IPS-18a (cell line): ENCODE data around the gene ZRANB3.
"Not testable (repeated sequence)": the region's sequence is repeated elsewhere in the genome, so short reads cannot be mapped to it uniquely, and the experiment has no call there.

Experiments
- H3K27ac ChIP-seq: one replicate; pipeline ENCODE4 v1.5.1; 2013; ENCODE audit warnings: low read length
- H3K27me3 ChIP-seq: one replicate; pipeline ENCODE4 v1.6.1; 2013; ENCODE audit warnings: mild to moderate bottlenecking, low read length; ENCODE audit not compliant: control insufficient read depth, insufficient read depth
- H3K36me3 ChIP-seq: one replicate; pipeline ENCODE4 v1.6.1; 2013; ENCODE audit warnings: low read depth, low read length; ENCODE audit not compliant: control insufficient read depth
- H3K4me1 ChIP-seq: one replicate; pipeline ENCODE4 v1.6.1; 2013; ENCODE audit warnings: low read depth, low read length; ENCODE audit not compliant: control insufficient read depth
- H3K4me3 ChIP-seq: one replicate; pipeline ENCODE4 v1.5.1; 2013; ENCODE audit warnings: low read length
- H3K9ac ChIP-seq: one replicate; pipeline ENCODE4 v1.6.1; 2013; ENCODE audit warnings: mild to moderate bottlenecking, low read length, moderate library complexity
- H3K9me3 ChIP-seq: one replicate; pipeline ENCODE4 v1.6.1; 2013; ENCODE audit warnings: low read depth, low read length; ENCODE audit not compliant: control insufficient read depth

The ZRANB3 gene

DNA sequence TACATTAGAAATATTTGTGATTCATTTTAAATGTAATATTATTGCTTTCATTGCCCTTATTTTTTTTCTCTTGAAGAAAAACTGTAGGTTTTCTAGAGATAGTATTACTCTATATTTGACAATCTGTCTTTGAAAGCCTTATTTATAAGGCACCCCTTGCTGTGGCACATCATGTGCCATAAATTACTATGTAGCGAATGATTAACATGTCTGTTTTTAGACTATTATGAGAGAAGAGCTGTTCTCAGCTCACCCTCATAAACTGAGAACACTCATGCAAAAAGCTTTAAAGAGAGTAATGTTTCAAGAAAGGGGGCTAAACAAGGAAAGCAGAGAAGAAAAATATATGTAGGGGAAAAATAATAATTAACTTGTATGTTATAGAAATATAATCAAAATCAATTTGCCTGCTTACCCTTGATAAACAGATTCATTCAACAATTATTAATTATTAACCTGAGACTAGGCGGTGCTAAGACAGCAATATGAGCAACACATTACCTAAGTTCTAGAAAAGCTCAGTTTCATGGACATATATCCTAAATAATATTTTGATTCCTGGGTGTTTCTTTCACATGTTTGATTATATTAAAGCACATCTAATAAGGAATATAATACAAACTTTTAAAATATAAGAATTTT is 409.9 kb downstream of the ZRANB3 start:
- Histone ChIP-seq H3K9me3 (no peaks in the 10 kb centered on the region), H3K36me3 (peaks cover 18% of the 10 kb centered on the region), H3K4me3 (no peak overlapping the region), H3K9ac (no peak overlapping the region), H3K27me3 (no peaks in the 10 kb centered on the region), H3K4me1 (no peaks in the 10 kb centered on the region), H3K27ac (no peak overlapping the region)

DNA sequence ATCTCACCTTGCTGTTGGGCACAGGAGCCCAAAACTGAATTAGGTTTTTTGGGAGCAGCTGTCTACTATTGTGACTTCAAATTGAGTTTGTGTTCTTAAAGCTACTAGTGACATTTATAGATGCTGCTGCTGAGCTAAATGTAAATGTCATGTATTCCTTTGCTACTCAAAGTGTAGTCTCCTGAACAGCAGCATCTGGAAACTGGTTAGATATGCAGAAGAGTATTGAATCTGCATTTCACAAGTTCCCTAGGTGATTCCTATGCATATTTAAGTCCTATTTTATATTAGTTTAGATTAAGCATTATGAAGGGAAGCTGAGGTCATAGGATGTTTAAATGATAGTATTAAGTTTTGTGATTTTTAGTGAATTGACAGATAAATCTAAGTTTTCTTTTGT is 411.4 kb downstream of the ZRANB3 start:
- Histone ChIP-seq H3K36me3 (peaks cover 4% of the 10 kb centered on the region), H3K9ac (no peak overlapping the region), H3K9me3 (no peaks in the 10 kb centered on the region), H3K4me3 (no peak overlapping the region), H3K27ac (no peak overlapping the region), H3K27me3 (no peaks in the 10 kb centered on the region), H3K4me1 (no peaks in the 10 kb centered on the region)

DNA sequence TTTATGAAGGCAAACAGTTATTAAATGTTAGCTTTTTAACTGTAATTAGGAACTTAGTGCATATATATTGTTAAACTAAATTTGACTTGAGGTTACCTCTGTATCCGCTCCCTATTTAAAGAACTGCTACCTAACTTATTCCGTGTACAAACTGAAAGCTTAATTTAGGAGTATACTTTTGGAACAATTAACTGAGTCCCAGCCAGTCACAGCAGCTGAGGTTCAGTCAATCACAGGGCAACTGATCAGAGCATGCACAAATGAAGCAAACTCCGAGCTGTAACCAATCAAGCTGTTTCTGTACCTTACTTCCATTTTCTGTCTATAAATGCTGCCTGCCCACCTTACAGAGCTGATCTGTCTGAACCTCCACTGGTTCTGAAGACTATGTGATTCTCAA is 417.7 kb downstream of the ZRANB3 start:
- Histone ChIP-seq H3K36me3 (peaks cover 8% of the 10 kb centered on the region), H3K9ac (no peak overlapping the region), H3K27me3 (no peaks in the 10 kb centered on the region), H3K27ac (no peak overlapping the region), H3K9me3 (no peaks in the 10 kb centered on the region), H3K4me3 (no peak overlapping the region), H3K4me1 (no peaks in the 10 kb centered on the region)

DNA sequence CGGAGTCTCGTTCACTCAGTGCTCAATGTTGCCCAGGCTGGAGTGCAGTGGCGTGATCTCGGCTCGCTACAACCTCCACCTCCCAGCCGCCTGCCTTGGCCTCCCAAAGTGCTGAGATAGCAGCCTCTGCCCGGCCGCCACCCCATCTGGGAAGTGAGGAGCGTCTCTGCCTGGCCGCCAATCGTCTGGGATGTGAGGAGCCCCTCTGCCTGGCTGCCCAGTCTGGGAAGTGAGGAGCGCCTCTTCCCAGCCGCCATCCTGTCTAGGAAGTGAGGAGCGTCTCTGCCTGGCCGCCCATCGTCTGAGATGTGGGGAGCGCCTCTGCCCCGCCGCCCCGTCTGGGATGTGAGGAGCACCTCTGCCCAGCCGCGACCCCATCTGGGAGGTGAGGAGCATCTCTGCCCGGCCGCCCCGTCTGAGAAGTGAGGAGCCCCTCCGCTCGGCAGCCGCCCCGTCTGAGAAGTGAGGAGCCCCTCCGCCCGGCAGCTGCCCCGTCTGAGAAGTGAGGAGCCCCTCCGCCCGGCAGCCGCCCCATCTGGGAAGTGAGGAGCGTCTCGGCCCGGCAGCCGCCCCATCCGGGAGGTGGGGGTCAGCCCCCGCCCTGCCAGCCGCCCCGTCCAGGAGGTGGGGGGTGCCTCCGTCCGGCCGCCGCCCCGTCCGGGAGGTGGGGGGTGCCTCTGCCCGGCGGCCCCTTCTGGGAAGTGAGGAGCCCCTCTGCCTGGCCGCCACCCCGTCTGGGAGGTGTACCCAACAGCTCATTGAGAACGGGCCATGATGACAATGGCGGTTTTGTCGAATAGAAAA is 425.3 kb downstream of the ZRANB3 start:
- H3K4me3 ChIP-seq, H3K27me3 ChIP-seq, H3K36me3 ChIP-seq, H3K4me1 ChIP-seq, H3K27ac ChIP-seq, H3K9ac ChIP-seq, H3K9me3 ChIP-seq: not testable (repeated sequence)

DNA sequence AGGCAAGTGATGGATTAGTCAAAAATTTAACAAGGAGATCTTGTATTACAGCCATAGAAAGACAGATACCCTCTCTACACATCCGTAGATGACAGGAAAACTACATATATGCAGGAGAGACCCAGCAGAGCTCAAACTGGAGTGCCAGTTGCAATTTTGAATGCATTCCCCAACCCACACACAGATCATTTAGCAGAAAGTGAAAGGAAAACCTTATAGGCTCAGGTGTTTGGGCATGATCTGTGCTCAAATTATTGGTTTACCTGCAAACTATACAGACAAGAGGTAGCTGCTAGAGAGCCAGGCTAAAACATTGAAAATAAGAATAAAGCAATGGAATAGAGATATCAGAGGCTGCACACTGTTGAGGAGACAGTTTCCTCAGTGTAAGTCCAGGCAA is 427.2 kb downstream of the ZRANB3 start:
- H3K4me3 ChIP-seq: no peak overlapping the region
- no peak overlapping the region for H3K27ac ChIP-seq
- H3K4me1 ChIP-seq: no peaks in the 10 kb centered on the region
- no peaks in the 10 kb centered on the region for H3K36me3 ChIP-seq
- no peak overlapping the region for H3K9ac ChIP-seq
- no peaks in the 10 kb centered on the region for H3K27me3 ChIP-seq
- no peaks in the 10 kb centered on the region for H3K9me3 ChIP-seq

DNA sequence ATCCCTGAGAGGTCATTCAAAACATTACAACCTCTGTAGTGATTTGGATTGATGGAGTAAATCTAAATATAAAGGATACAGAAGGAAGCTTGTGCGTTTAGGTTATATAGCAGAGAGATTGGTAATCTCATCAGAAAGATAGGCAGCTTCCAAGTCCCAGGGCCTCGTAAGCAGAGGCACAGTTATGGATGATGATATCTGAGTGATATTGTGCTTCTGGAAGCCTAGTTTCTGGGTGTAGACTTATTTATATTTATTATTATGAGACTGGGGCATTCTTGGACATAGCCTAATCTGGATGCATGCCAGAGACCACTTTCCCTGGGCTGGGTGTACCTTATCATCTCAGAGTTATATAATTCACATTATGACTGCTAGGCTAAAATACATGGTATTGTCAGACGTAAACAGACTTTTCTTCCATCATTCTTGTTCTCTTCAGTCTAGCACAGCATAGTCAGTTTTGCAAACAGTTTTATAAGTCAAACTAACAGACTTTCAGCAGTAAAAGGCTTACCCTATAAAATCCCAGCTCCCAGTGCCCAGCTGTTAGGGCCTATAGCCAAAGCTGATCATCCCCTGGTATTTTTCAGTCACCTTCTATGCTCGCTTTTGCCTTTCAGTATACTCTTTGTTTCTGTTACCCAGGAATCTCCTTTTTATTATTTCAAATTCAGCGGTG is 431.1 kb downstream of the ZRANB3 start:
- no peaks in the 10 kb centered on the region for H3K9me3 ChIP-seq
- H3K27me3 ChIP-seq: no peaks in the 10 kb centered on the region
- no peaks in the 10 kb centered on the region for H3K4me1 ChIP-seq
- no peak overlapping the region for H3K4me3 ChIP-seq
- H3K9ac ChIP-seq: no peak overlapping the region
- H3K36me3 ChIP-seq: no peaks in the 10 kb centered on the region
- no peak overlapping the region for H3K27ac ChIP-seq

DNA sequence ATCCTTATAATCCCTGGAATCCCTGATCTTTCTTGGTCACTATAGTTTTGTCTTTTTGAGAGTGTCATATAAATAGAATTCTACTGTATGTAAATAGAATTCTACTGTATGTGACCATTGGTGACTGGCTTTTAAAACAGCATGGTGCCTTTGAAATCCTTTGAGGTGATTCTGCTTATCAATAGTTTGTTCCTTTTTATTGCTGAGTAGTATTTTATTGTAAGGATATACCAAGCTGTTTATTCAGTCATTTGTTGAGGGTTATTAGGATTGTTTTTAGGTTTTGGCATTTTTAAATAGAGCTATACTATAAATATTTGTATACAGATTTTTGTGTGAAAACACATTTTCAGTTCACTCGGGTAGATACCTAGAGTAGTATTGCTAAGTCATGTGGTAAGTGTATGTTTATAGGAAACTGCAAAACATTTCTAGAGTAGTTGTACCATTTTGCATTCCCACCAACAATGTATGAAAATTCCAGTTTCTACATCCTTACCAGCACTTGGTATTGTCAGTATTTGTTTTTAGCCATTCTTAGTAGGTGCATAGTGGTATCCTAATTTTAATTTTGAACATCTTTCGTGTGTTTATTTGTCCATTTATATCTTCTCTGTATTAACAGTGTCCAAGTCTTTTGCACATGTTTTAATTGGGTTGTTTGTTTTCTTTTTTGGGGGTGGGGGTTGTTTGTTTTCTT is 433.3 kb downstream of the ZRANB3 start:
- peaks cover 4% of the 10 kb centered on the region for H3K36me3 ChIP-seq
- H3K9me3 ChIP-seq: no peaks in the 10 kb centered on the region
- H3K9ac ChIP-seq: no peak overlapping the region
- no peaks in the 10 kb centered on the region for H3K4me1 ChIP-seq
- H3K27ac ChIP-seq: no peak overlapping the region
- no peaks in the 10 kb centered on the region for H3K27me3 ChIP-seq
- no peak overlapping the region for H3K4me3 ChIP-seq

DNA sequence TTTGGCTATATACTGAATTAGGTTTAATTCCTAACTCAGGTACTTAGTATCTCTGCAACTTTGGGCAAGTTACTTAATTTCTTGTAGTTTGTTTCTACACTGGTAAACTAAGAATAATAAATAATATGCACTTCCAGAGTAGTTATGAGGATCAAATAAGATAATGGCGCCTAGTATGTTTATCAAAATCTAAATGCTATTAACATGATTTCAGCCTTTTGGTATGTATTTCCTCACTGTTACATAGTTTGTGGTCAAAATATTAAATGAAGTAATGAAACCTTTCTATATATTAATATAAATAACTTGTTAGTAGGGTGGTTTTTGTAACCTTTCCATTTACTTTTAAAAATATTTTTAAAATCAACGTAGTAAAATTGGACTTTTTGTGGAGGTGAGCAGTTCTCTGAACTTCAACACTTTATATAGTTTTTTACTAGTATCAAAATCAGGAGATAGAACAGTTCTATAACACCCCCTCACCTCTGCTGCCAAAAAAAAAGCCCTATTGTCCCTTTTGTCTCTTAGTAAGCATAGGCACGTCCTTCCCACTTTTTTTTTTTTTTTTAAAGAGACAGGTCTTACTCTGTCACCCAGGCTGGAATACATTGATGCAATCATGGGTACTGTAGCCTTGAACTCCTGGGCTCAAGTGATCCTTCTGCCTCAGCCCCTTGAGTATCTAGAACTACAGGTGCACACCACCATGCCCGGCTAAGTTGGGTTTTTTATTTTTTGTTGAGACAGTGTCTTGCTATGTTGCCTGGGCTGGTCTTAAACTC is 434.2 kb downstream of the ZRANB3 start:
- H3K27ac ChIP-seq: no peak overlapping the region
- peaks cover 4% of the 10 kb centered on the region for H3K36me3 ChIP-seq
- H3K4me1 ChIP-seq: no peaks in the 10 kb centered on the region
- H3K9ac ChIP-seq: no peak overlapping the region
- no peaks in the 10 kb centered on the region for H3K27me3 ChIP-seq
- no peak overlapping the region for H3K4me3 ChIP-seq
- H3K9me3 ChIP-seq: no peaks in the 10 kb centered on the region

DNA sequence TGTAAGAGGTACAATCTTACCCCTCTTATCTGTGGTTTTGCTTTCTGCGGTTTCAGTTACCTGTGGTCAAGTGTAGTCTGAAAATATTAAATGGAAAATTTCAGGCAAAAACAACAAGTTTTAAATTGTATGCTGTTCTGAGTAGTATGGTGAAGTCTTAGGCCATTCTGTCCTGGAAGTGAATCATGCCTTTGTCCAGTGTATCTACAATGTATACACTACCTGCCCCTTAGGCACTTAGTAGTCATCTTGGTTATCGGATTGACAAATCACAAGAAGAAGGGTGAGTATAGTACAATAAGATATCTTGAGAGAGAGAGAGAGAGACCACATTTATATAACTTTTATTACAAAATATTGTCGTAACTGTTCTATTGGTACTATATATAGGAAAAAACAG is 435.4 kb downstream of the ZRANB3 start:
- Histone ChIP-seq H3K9me3 (no peaks in the 10 kb centered on the region), H3K36me3 (peaks cover 4% of the 10 kb centered on the region), H3K27ac (no peak overlapping the region), H3K9ac (no peak overlapping the region), H3K27me3 (no peaks in the 10 kb centered on the region), H3K4me1 (no peaks in the 10 kb centered on the region), H3K4me3 (no peak overlapping the region)

DNA sequence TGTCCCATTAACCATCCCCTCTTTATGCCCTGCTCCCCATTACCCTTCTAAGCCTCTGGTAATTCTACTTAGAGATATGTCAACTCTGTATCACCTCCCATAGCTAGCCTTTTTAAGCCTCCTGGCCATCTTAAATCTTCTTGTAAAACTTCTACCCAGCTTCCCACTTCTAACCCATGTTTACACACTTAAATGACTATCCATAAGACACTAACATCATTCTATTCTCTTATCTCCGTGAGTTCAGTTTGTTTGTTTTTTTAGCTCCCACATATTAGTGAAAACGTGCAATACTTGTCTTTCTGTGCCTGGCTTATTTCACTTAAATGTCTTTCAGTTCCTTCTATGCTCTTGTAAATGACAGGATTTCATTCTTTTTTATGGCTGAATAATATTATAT is 436.5 kb downstream of the ZRANB3 start:
- no peak overlapping the region for H3K9ac ChIP-seq
- no peak overlapping the region for H3K4me3 ChIP-seq
- no peaks in the 10 kb centered on the region for H3K9me3 ChIP-seq
- H3K4me1 ChIP-seq: no peaks in the 10 kb centered on the region
- peaks cover 4% of the 10 kb centered on the region for H3K36me3 ChIP-seq
- H3K27me3 ChIP-seq: no peaks in the 10 kb centered on the region
- H3K27ac ChIP-seq: no peak overlapping the region
